Measurements from ENCODE around the gene LAMA1.

DNA sequence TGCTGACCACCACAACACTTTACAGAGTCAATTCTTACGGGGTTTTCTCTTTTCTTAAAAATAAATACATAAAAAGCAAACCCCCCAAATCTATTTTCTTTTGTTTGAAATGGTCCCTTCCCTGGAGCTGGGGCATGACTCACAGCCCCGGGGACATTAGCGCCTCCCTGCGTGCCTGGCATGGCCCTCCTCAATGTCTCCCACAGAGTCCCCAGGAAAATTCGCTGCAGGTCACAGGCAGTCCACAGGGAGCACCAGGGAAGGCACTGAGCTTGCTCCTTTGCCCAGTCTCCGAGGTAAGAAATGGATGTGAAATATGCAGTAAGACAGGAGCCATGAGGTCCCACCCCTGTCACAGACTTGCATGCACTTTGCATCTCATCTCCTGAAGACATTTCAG, 142.5 kb downstream of the LAMA1 start:
- TF ChIP-seq, protein P1, sequence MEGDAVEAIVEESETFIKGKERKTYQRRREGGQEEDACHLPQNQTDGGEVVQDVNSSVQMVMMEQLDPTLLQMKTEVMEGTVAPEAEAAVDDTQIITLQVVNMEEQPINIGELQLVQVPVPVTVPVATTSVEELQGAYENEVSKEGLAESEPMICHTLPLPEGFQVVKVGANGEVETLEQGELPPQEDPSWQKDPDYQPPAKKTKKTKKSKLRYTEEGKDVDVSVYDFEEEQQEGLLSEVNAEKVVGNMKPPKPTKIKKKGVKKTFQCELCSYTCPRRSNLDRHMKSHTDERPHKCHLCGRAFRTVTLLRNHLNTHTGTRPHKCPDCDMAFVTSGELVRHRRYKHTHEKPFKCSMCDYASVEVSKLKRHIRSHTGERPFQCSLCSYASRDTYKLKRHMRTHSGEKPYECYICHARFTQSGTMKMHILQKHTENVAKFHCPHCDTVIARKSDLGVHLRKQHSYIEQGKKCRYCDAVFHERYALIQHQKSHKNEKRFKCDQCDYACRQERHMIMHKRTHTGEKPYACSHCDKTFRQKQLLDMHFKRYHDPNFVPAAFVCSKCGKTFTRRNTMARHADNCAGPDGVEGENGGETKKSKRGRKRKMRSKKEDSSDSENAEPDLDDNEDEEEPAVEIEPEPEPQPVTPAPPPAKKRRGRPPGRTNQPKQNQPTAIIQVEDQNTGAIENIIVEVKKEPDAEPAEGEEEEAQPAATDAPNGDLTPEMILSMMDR (conservative IDR thresholded peaks at IDR 0.05) = no peak
- no peak for TF ChIP-seq ZFX (IDR thresholded peaks at IDR 0.05)
